Osteoblast (primary cell): Measurements from ENCODE around the gene PIEZO1. TPM values are rescaled to one million over a fixed set of nuclear protein-coding genes. Genes with fewer than 3 reads are reported as not detected.

Experiments
- DNase-seq: peaks from one replicate; pipeline ENCODE4 v3.0.0; 2011; ENCODE audit warnings: low spot score, mixed read lengths; ENCODE audit not compliant: insufficient read length; ENCODE audit errors: missing footprints
- H2AFZ ChIP-seq: 2 replicates; pipeline ENCODE4 v1.6.0; 2011; ENCODE audit warnings: mild to moderate bottlenecking, low read length
- H3K27ac ChIP-seq: 2 replicates; pipeline ENCODE4 v1.5.1; 2011; ENCODE audit warnings: mild to moderate bottlenecking, low read depth, low read length, moderate library complexity
- H3K27me3 ChIP-seq: 2 replicates; pipeline ENCODE4 v1.6.0; 2012; ENCODE audit warnings: mild to moderate bottlenecking, control low read depth, inconsistent platforms, low read length, moderate library complexity; ENCODE audit not compliant: insufficient read depth
- H3K36me3 ChIP-seq: 2 replicates; pipeline ENCODE4 v1.5.1; 2011; ENCODE audit warnings: mild to moderate bottlenecking, low read length, control low read depth, moderate library complexity; ENCODE audit not compliant: insufficient read depth
- H3K4me1 ChIP-seq: 2 replicates; pipeline ENCODE4 v1.5.1; 2011; ENCODE audit warnings: mild to moderate bottlenecking, low read length, control low read depth, moderate library complexity; ENCODE audit not compliant: insufficient read depth
- H3K4me2 ChIP-seq: 2 replicates; pipeline ENCODE4 v1.6.0; 2011; ENCODE audit warnings: mild to moderate bottlenecking, low read length; ENCODE audit not compliant: insufficient read depth
- H3K4me3 ChIP-seq: fragments of 200-600 bp; sonication (generic); 3 replicates; pipeline ENCODE4 v1.5.1; 2012; ENCODE audit warnings: mild to moderate bottlenecking, low read length, inconsistent platforms; ENCODE audit not compliant: insufficient read depth
- H3K79me2 ChIP-seq: 2 replicates; pipeline ENCODE4 v1.6.0; 2012; ENCODE audit warnings: mild to moderate bottlenecking, low read length, control low read depth, inconsistent platforms; ENCODE audit not compliant: insufficient read depth
- H3K9me3 ChIP-seq: 2 replicates; pipeline ENCODE4 v1.5.1; 2011; ENCODE audit warnings: low read depth, low read length, control low read depth
- H4K20me1 ChIP-seq: 2 replicates; pipeline ENCODE4 v1.6.0; 2012; ENCODE audit warnings: mild to moderate bottlenecking, low read length, control low read depth; ENCODE audit not compliant: insufficient read depth
- CTCF ChIP-seq: IDR thresholded peaks from 2 replicates; pipeline ENCODE4 v1.5.1; 2011; ENCODE audit warnings: mild to moderate bottlenecking, low read depth, low read length, moderate library complexity; ENCODE audit errors: extremely low read depth
- total RNA-seq: library from RNA; depleted of rRNA; stranded (reverse); fragments of >200 nt; gene quantifications from 2 replicates; pipeline ENCODE4 v1.2.3, GENCODE V29; 2012

Gene PIEZO1
- total RNA-seq, 1 donor, result 207 TPM

DNA sequence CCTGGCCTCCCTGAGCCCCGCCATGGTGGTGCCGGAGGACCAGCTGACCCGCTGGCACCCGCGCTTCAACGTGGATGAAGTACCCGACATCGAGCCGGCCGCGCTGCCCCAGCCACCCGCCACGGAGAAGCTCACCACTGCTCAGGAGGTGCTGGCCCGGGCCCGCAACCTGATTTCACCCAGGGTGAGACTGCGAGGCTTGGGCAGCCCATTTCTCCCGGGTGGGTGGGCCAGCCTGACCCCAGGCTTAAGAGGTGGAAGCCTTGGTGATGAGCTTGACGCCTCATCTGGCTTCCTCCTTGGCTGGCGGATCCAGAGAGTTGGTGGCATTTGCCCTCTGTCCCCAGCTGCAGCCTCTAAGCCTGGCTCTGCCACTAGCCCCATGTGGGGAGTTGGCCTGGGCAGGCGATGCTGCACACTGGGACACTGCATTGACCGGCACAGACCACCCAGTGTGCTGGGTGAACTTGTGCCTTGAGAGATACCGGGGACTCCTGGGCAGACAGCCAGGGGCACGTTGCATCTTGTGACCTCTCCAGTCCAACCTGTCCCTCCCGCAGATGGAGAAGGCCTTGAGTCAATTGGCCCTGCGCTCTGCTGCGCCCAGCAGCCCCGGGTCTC is 21.6 kb upstream of the PIEZO1 start:
- Histone ChIP-seq H3K27me3 (no peaks in the 10 kb centered on the region), H3K4me1 (peaks cover 30% of the 10 kb centered on the region)

DNA sequence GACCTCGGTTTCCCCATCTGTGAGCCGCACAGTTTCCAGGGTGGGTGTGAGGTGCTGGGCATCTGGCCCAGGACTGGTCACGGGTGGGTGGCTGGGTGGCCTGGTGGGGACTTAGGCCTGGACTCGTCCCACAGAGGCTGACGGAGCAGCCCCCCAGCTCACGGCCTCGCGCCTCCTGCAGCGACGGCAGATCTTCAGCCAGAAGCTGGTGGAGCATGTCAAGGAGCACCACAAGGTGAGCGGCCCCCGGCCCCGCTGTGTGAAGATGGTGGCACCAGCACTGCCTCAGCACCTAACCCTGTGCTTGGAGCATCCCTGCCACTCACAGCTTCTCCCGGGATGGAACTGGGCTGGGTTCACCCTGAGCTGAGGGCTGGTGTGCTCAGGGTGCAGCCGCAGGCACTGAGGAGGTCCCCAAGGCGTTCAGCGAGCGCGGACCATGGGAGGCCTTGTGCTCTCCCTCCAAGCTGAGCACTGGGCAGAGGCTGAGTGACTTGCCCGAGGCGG is 20.9 kb upstream of the PIEZO1 start:
- Histone ChIP-seq H3K36me3 (peaks cover 26% of the 10 kb centered on the region), H3K27me3 (no peaks in the 10 kb centered on the region), H3K9me3 (no peaks in the 10 kb centered on the region), H2AFZ (no peak overlapping the region), H4K20me1 (peaks cover 12% of the 10 kb centered on the region), H3K4me1 (peaks cover 28% of the 10 kb centered on the region), H3K79me2 (peaks cover 26% of the 10 kb centered on the region), H3K4me3 (no peak overlapping the region), H3K27ac (no peak overlapping the region), H3K4me2 (no peak overlapping the region)
- DNase-seq, result peak; percentile 83
- TF ChIP-seq CTCF, result no peak

More for the DNA sequence above, 21.6 kb upstream of the PIEZO1 start:
- peaks cover 26% of the 10 kb centered on the region for H3K79me2 ChIP-seq
- DNase-seq, result peak; percentile 86
- no peak overlapping the region for H3K4me2 ChIP-seq
- no peaks in the 10 kb centered on the region for H3K9me3 ChIP-seq
- no peak overlapping the region for H3K27ac ChIP-seq
- peaks cover 12% of the 10 kb centered on the region for H4K20me1 ChIP-seq
- H2AFZ ChIP-seq, result no peak overlapping the region
- H3K4me3 ChIP-seq, result no peak overlapping the region
- H3K36me3 ChIP-seq, result peaks cover 26% of the 10 kb centered on the region
- no peak for TF ChIP-seq CTCF

DNA sequence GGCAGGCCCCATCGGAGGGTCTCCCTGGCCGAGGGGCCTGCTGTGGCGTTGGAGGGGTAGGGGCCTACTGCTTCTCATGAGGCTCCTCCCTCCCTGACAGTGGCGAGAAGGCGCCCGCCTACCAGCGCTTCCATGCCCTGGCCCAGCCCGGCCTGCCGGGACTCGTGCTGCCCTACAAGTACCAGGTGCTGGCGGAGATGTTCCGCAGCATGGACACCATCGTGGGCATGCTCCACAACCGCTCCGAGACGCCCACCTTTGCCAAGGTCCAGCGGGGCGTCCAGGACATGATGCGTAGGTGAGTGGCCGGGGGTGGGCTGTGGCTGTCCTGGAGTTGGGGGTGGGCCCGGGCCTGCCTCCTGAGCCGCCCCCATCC is 20.3 kb upstream of the PIEZO1 start:
- H2AFZ ChIP-seq, result no peak overlapping the region
- H3K27me3 ChIP-seq, result no peaks in the 10 kb centered on the region
- peak; percentile 73 for DNase-seq
- H3K4me2 ChIP-seq, result peak overlapping the region; percentile 87
- H3K9me3 ChIP-seq, result no peaks in the 10 kb centered on the region
- peaks cover 22% of the 10 kb centered on the region for H3K79me2 ChIP-seq
- TF ChIP-seq CTCF, result no peak
- peaks cover 9% of the 10 kb centered on the region for H4K20me1 ChIP-seq
- H3K4me1 ChIP-seq, result peaks cover 22% of the 10 kb centered on the region
- no peak overlapping the region for H3K27ac ChIP-seq
- H3K36me3 ChIP-seq, result peaks cover 26% of the 10 kb centered on the region
- no peak overlapping the region for H3K4me3 ChIP-seq

- DNase-seq, result peak; percentile 93
- no peaks in the 10 kb centered on the region for H3K9me3 ChIP-seq
- TF ChIP-seq CTCF, result no peak
- H3K4me3 ChIP-seq, result peak overlapping the region; percentile 80
- H3K27me3 ChIP-seq, result no peaks in the 10 kb centered on the region
- H3K79me2 ChIP-seq, result peaks cover 16% of the 10 kb centered on the region
- peaks cover 4% of the 10 kb centered on the region for H4K20me1 ChIP-seq
- peaks cover 17% of the 10 kb centered on the region for H3K4me1 ChIP-seq
- peaks cover 25% of the 10 kb centered on the region for H3K36me3 ChIP-seq
- peak overlapping the region; percentile 87 for H3K4me2 ChIP-seq
- no peak overlapping the region for H3K27ac ChIP-seq
- peak overlapping the region; percentile 62 for H2AFZ ChIP-seq
Observed at GRCh38 chr16:88804552-88805339, 19.7 kb upstream of the PIEZO1 start.
